PC-9 (cell line): ENCODE measurements around the gene NLGN1.

Experiments used
- EZH2 ChIP-seq: fragments of 200-600 bp; sonication (generic); IDR thresholded peaks from 2 replicates; pipeline ENCODE4 v1.8.0; 2017; ENCODE audit warnings: antibody characterized with exemption, low read depth
- TF ChIP-seq, protein P1 (sequence below): fragments of 200-600 bp; sonication (generic); conservative IDR thresholded peaks from 2 replicates; pipeline ENCODE4 v1.6.1; 2017; ENCODE audit warnings: mixed run types, antibody characterized with exemption, mild to moderate bottlenecking, moderate library complexity

DNA sequence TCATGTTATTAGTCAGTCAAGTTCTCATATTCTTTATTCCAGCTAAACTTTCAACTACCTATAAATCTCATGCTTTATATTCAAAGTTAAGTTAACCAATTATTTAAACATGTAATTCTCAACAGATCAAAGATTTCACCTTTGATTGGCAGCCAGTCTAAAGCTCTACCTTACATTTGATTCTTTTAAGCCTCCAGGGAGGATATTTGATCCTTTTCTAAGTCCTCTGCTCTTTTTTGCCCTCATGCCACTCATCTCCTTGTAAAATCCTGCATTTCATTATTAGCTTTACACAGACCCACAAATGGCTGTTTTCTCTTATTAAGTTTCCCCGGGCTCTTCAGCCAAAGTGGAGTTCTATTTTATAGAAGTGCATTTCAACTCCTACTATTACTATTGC, 134.1 kb downstream of the NLGN1 start:
- TF ChIP-seq, protein P1, sequence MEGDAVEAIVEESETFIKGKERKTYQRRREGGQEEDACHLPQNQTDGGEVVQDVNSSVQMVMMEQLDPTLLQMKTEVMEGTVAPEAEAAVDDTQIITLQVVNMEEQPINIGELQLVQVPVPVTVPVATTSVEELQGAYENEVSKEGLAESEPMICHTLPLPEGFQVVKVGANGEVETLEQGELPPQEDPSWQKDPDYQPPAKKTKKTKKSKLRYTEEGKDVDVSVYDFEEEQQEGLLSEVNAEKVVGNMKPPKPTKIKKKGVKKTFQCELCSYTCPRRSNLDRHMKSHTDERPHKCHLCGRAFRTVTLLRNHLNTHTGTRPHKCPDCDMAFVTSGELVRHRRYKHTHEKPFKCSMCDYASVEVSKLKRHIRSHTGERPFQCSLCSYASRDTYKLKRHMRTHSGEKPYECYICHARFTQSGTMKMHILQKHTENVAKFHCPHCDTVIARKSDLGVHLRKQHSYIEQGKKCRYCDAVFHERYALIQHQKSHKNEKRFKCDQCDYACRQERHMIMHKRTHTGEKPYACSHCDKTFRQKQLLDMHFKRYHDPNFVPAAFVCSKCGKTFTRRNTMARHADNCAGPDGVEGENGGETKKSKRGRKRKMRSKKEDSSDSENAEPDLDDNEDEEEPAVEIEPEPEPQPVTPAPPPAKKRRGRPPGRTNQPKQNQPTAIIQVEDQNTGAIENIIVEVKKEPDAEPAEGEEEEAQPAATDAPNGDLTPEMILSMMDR: no peak
- TF ChIP-seq EZH2: no peak
